ENCODE data around the gene EPHX1. TPM values are rescaled to one million over a fixed set of nuclear protein-coding genes. Genes with fewer than 3 reads are reported as not detected.

Gene EPHX1
- total and polyA plus RNA-seq, 2 donors (not counting 1 experiment from before 2014, with no cell fraction given) = 0.75 to 4.2 TPM

- ATAC-seq (ENCODE audit: low read depth) (no peak), DNase-seq (no peak)
- H3K4me2 ChIP-seq (replicated peaks; ENCODE audit: low read depth, low read length, poor library complexity, severe bottlenecking) = no peak overlapping the region
- no peak overlapping the region for H2AFZ ChIP-seq (ENCODE audit: insufficient read depth, low read depth, low read length, poor library complexity, severe bottlenecking)
- H3K79me2 ChIP-seq (ENCODE audit: control insufficient read depth, insufficient read depth, low read length) = peaks cover 49% of the 10 kb centered on the region
- intact Hi-C loops (cut with micrococcal nuclease) = no loop called here
- peaks cover 19 to 21% of the 10 kb centered on the region in 2 donors for H3K4me1 ChIP-seq (ENCODE audit: control insufficient read depth in 2 of 2, insufficient read depth in 2 of 2, low read length in 2 of 2)
- TF ChIP-seq CTCF (IDR thresholded peaks at IDR 0.05) (no peak), EZH2 (IDR thresholded peaks at IDR 0.05; ENCODE audit: borderline replicate concordance, insufficient read depth, low read depth, low read length, poor library complexity, severe bottlenecking) (no peak)
- peaks cover 79% of the 10 kb centered on the region for H4K20me1 ChIP-seq (ENCODE audit: control insufficient read depth, insufficient read depth, low read length, poor library complexity, severe bottlenecking)
- no peaks in the 10 kb centered on the region for H3K27me3 ChIP-seq (replicated peaks in 1 of 4; ENCODE audit: control extremely low read depth in 1 of 4, control insufficient read depth in 3 of 4, insufficient read depth in 4 of 4, low read length in 3 of 4)
- Mint-ChIP-seq H3K27me3 (no peaks in the 10 kb centered on the region), H3K9me3 (ENCODE audit: insufficient read depth) (no peaks in the 10 kb centered on the region), H3K4me1 (peaks cover 29% of the 10 kb centered on the region), H3K4me3 (no peak overlapping the region), H3K27ac (no peak overlapping the region)
- H3K9ac ChIP-seq (ENCODE audit: low read length) = no peak overlapping the region
- ChIA-PET CTCF (interaction anchor here (0.7 to 4.2 kb wide), 2 partner anchors 36 to 57 kb away, joined by 4 to 35 read pairs; no protein-coding TSS in a partner anchor), POLR2A (no interaction called here)
- no peak overlapping the region for H3K4me3 ChIP-seq (ENCODE audit: control extremely low read depth in 1 of 5, extremely low read depth in 1 of 5, insufficient read depth in 1 of 5, low read depth in 2 of 5, low read length in 4 of 5)
- no peaks in the 10 kb centered on the region for H3K9me3 ChIP-seq (ENCODE audit: control extremely low read depth in 1 of 3, control insufficient read depth in 2 of 3, insufficient read depth in 1 of 3, low read length in 2 of 3)
- no peak overlapping the region for H3K27ac ChIP-seq (ENCODE audit: low read length in 2 of 2)
- peaks cover 0 to 70% of the 10 kb centered on the region in 2 experiments for H3K36me3 ChIP-seq (replicated peaks in 1 of 2; ENCODE audit: control extremely low read depth in 1 of 2, control insufficient read depth in 1 of 2, extremely low read depth in 1 of 2, insufficient read depth in 2 of 2, low read length in 1 of 2)
- 96% methylated on average over 11 of the region's 12 CpGs for WGBS (ENCODE audit: insufficient coverage)
Observed at GRCh38 chr1:225875044-225875815, 65.3 kb downstream of the EPHX1 start.

GRCh38 chr1:225876900-225877510 is 67.1 kb downstream of the EPHX1 start:
- DNase-seq (no peak), ATAC-seq (ENCODE audit: low read depth) (no peak)
- peaks cover 30 to 34% of the 10 kb centered on the region in 2 donors for H3K4me1 ChIP-seq (ENCODE audit: control insufficient read depth in 2 of 2, insufficient read depth in 2 of 2, low read length in 2 of 2)
- H4K20me1 ChIP-seq (ENCODE audit: control insufficient read depth, insufficient read depth, low read length, poor library complexity, severe bottlenecking) = peaks cover 79% of the 10 kb centered on the region
- Mint-ChIP-seq H3K4me1 (peaks cover 42% of the 10 kb centered on the region), H3K27ac (no peak overlapping the region), H3K9me3 (ENCODE audit: insufficient read depth) (no peaks in the 10 kb centered on the region), H3K27me3 (no peaks in the 10 kb centered on the region), H3K4me3 (no peak overlapping the region)
- no peak overlapping the region for H2AFZ ChIP-seq (ENCODE audit: insufficient read depth, low read depth, low read length, poor library complexity, severe bottlenecking)
- no peak overlapping the region for H3K4me3 ChIP-seq (ENCODE audit: control extremely low read depth in 1 of 5, extremely low read depth in 1 of 5, insufficient read depth in 1 of 5, low read depth in 2 of 5, low read length in 4 of 5)
- peaks cover 0 to 57% of the 10 kb centered on the region in 2 experiments for H3K36me3 ChIP-seq (replicated peaks in 1 of 2; ENCODE audit: control extremely low read depth in 1 of 2, control insufficient read depth in 1 of 2, extremely low read depth in 1 of 2, insufficient read depth in 2 of 2, low read length in 1 of 2)
- H3K4me2 ChIP-seq (replicated peaks; ENCODE audit: low read depth, low read length, poor library complexity, severe bottlenecking) = no peak overlapping the region
- H3K27me3 ChIP-seq (replicated peaks in 1 of 4; ENCODE audit: control extremely low read depth in 1 of 4, control insufficient read depth in 3 of 4, insufficient read depth in 4 of 4, low read length in 3 of 4) = no peaks in the 10 kb centered on the region
- WGBS (ENCODE audit: insufficient coverage) = 95% methylated on average over 10 of the region's 12 CpGs
- H3K79me2 ChIP-seq (ENCODE audit: control insufficient read depth, insufficient read depth, low read length) = peaks cover 62% of the 10 kb centered on the region
- POLR2A ChIA-PET = interaction anchor here (0.7 kb wide), 1 partner anchor 99 kb away, joined by 3 read pairs; the partner anchor contains the start of gene SRP9
- intact Hi-C loops (cut with micrococcal nuclease) = no loop called here
- H3K9ac ChIP-seq (ENCODE audit: low read length) = no peak overlapping the region
- H3K9me3 ChIP-seq (ENCODE audit: control extremely low read depth in 1 of 3, control insufficient read depth in 2 of 3, insufficient read depth in 1 of 3, low read length in 2 of 3) = no peaks in the 10 kb centered on the region
- CTCF ChIA-PET = interaction anchor here (0.6 to 4.2 kb wide), 6 partner anchors 17 to 96 kb away, joined by 4 to 35 read pairs (median 4); no protein-coding TSS in a partner anchor
- H3K27ac ChIP-seq (ENCODE audit: low read length in 2 of 2) = no peak overlapping the region
- no peak for TF ChIP-seq CTCF (IDR thresholded peaks at IDR 0.05)
- TF ChIP-seq EZH2 (IDR thresholded peaks at IDR 0.05; ENCODE audit: borderline replicate concordance, insufficient read depth, low read depth, low read length, poor library complexity, severe bottlenecking) = no peak
